Left forelimb (tissue), 1 donor: ENCODE data around the gene ENTPD8.
"Not testable (repeated sequence)": the region's sequence is repeated elsewhere in the genome, so short reads cannot be mapped to it uniquely, and the experiment has no call there.

Experiments
- DNase-seq: peaks from one replicate; pipeline ENCODE4 v3.0.0-alpha.2; 2018; ENCODE audit warnings: low spot score

ENTPD8 gene

GRCh38 chr9:137410891-137411249, 30.3 kb downstream of the ENTPD8 start:
- DNase-seq = no peak

DNA sequence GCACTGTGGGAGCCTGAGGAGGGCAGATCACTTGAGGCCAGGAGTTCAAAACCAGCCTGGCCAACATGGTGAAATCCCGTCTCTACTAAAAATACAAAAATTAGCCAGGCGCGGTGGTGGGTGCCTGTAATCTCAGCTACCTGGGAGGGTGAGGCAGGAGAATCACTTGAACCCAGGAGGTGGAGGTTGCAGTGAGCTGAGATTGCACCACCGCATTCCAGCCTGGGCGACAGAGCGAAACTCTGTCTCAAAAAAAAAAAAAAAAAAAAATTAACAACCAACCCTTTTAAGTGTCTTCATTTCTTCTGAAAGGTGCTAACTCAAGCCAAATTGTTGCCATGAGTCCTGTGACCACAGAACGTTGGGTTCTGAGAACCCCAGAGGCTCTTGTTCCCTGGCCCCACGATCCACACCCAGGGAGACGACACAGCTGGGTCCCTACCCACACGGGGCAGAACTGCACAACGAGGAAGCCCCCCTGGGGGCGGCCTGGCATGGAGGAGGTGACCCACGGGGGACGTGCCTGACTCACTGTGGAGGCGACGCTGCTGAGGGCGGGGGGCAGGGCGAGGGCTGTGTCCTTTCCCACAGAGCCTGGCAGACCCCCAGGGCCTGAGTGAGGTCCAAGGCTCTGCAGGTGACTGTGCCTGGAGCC, 30.8 kb downstream of the ENTPD8 start:
- not testable (repeated sequence) for DNase-seq

GRCh38 chr9:137409515-137409914, 31.6 kb downstream of the ENTPD8 start:
- no peak for DNase-seq

- no peak for DNase-seq
Measured at GRCh38 chr9:137408651-137409405, 32.3 kb downstream of the ENTPD8 start.

- DNase-seq = no peak
Measured at GRCh38 chr9:137407590-137408300, 33.4 kb downstream of the ENTPD8 start.

DNA sequence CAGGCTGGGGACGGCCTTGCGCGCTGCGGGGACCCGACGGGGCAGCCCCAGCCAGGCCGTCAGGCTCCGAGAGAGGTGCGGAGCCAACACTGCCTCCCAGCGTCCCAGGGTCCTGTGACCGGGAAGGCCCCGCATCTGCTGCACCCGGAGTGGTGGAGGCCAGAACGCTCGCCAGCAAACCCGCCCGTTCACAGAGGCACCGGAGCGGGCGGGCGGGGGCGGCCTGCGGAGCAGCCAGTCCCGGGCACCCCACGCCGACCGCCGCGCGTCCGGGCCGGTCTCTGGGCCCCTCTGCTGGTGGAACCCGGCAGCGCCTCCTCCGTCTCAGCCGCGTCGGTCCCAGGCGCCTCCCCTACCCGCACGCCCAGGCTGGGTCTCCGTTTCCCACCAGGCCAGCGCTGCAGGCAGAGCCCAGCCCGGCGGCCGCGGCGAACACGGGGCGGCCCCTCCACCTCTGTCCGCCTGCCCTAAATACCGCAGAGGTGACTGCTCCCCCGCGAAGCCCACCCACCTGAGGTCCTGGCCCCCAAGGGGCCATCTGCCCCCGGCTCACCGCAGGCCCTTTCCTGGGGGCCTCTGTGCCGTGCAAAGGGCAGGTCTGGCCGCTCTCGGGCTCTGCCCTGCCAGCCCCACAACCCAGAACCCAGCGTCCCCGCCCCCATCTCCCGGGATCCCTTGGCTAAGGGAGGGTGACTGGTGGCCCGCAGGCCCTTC, 34.1 kb downstream of the ENTPD8 start:
- DNase-seq = peak; percentile 82

GRCh38 chr9:137406085-137406760, 34.9 kb downstream of the ENTPD8 start:
- DNase-seq = peak; percentile 63

- no peak for DNase-seq
Measured at GRCh38 chr9:137405677-137406081, 35.5 kb downstream of the ENTPD8 start.

DNA sequence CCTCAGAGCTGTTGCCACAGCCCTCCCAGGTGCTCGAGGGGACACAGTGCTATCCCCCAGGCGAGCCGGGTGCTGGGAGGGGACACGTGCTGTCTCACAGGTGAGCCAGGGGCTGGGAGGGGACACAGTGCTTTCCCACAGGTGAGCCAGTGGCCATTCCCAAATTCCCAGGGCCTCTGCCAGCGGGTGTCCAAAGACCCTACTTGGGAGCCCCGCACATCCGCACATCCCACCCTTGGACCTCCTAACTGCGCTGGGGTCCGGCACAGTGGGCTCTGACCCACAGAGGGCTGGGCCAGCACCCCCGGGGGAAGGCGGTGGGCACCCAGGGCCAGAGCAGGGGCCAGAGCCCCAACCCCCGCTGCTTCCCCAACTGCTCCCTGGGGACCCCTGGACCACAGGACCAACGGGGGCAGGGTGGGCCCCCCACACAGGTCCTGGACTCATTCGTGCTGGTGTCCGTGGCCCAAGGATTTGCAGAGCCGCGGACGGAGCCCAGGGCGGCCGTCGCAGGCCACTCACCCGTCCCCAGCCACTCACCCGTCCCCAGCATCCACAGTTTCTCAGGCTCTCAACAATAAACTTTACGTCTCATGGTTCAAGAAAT, 36.1 kb downstream of the ENTPD8 start:
- peak; percentile 62 for DNase-seq

- DNase-seq = peak; percentile 60
Measured at GRCh38 chr9:137403269-137403668, 37.9 kb downstream of the ENTPD8 start.

- no peak for DNase-seq
Measured at GRCh38 chr9:137402746-137403145, 38.4 kb downstream of the ENTPD8 start.

GRCh38 chr9:137398561-137399468, 42.3 kb downstream of the ENTPD8 start:
- peak; percentile 66 for DNase-seq

DNA sequence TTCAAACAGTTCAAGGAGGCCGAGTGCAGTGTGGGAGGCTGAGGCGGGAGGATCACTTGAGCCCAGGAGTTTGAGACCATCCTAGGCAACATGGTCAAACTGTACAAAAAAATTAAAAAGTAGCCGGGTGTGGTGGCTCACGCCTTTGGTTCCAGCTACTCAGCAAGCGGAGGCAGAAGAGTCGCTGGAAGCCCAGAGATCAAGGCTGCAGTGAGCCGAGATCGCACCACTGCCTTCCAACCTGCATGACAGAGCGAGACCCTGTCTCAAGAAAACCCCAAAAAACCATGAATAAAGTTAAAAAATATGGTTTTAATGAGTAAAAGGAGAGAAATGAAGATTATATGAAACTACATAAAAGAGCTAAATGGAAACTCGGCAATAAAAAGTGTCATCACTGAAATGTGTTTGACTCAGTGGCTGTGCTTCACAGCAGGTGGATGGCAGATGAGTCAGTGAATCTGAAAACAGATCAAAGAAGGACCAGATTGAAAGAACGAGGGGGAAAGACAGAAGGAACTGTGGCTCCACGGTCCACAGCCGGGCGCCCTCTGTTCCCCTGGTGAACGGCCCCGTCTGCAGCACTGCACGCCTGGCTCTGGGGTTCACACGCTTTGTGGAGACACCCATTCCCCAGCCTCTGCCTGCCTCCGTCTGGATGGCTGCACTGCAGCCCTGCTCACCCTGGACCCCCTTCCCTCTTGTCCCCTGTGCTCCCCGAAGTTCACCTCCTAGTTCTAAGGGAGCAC, 43.3 kb downstream of the ENTPD8 start:
- no peak for DNase-seq

DNA sequence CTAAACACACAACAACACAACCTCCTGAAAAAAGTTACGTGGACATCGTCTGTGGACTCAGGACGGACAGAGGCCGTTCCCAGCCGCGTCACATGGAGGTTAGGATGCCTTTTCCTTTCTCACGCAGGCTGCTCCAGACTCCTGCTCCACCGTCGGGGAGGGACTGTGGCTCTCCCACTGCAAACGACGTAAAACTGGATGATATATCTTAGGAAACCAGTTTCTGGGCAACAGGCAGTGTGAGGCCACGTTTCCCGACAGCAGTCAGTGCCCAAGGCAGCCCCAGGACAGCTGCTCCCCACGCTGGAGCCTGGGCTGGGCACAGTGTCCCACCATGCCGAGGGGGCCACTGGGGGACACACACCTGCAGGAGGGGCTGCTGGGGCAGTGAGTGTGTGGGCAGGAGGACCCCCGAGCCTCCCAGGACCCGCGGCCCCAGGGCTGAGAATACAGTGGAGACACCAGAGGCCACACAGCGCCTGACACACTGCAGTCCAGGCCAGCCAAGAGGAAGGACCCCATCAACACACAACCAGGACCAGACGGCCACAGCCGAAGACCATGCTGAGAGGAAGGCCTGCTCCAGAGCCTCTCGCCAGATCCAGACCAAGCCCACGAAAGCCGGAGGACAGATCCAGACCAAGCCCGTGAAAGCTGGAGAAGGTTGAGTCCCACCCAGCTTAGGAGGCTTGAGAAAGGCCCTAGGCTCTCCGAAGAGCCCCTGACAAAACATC, 44.4 kb downstream of the ENTPD8 start:
- DNase-seq = peak; percentile 58

- DNase-seq = no peak
Measured at GRCh38 chr9:137396227-137396626, 44.9 kb downstream of the ENTPD8 start.

- DNase-seq = no peak
Measured at GRCh38 chr9:137395666-137396010, 45.5 kb downstream of the ENTPD8 start.

- DNase-seq = no peak
Measured at GRCh38 chr9:137394866-137395665, 46.1 kb downstream of the ENTPD8 start.
